ENCODE results near the gene SRSF5.

DNA sequence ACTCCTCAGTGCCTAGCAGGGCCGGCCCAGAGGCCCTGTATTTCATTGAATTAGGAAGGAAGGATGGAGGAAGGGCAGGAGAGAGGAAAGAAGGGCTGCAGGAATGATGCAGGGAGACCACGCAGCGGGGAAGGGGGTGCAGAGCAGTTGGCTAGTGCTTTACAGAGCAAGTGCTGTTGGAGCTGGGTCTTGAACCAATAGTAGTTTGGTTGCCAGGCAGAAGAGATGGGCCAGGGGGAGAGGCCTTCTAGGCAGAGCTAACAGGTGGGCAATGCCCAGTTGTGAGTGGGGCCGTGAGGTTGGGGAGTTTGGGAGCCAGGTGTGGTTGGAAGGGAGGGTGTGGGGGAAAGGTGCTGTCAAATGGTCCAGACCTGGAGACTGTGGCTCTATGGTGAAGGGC, 39.1 kb upstream of the SRSF5 start:
- TF ChIP-seq, protein P1, sequence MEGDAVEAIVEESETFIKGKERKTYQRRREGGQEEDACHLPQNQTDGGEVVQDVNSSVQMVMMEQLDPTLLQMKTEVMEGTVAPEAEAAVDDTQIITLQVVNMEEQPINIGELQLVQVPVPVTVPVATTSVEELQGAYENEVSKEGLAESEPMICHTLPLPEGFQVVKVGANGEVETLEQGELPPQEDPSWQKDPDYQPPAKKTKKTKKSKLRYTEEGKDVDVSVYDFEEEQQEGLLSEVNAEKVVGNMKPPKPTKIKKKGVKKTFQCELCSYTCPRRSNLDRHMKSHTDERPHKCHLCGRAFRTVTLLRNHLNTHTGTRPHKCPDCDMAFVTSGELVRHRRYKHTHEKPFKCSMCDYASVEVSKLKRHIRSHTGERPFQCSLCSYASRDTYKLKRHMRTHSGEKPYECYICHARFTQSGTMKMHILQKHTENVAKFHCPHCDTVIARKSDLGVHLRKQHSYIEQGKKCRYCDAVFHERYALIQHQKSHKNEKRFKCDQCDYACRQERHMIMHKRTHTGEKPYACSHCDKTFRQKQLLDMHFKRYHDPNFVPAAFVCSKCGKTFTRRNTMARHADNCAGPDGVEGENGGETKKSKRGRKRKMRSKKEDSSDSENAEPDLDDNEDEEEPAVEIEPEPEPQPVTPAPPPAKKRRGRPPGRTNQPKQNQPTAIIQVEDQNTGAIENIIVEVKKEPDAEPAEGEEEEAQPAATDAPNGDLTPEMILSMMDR (IDR thresholded peaks at IDR 0.05): no peak
- TF ChIP-seq POLR2AphosphoS5 (IDR thresholded peaks at IDR 0.05) (no peak), EP300 (IDR thresholded peaks at IDR 0.05) (no peak)
